ENCODE measurements around the gene TLK1. TPM values are rescaled to one million over a fixed set of nuclear protein-coding genes. Genes with fewer than 3 reads are reported as not detected.

TLK1 gene
- total RNA-seq, 2 experiments from 2014 or later: 29.7 to 150 TPM

- peaks cover 15% of the 10 kb centered on the region for H4K20me1 ChIP-seq (ENCODE audit: insufficient read depth, low read length)
- H3K9me2 ChIP-seq (ENCODE audit: insufficient read depth, low read length): no peaks in the 10 kb centered on the region
- peaks cover 100% of the 10 kb centered on the region for H3K79me2 ChIP-seq (ENCODE audit: insufficient read depth, low read depth, low read length)
- H3K4me2 ChIP-seq (ENCODE audit: low read length): no peak overlapping the region
- BruUV-seq (replicated peaks): no TSS peak
- no peak overlapping the region for H3K27ac ChIP-seq (ENCODE audit: low read depth, low read length, poor library complexity, severe bottlenecking)
- intact Hi-C loops (cut with micrococcal nuclease; ENCODE audit: unreplicated experiment): no loop called here
- H2AFZ ChIP-seq (ENCODE audit: low read length): no peak overlapping the region
- H3K9me3 ChIP-seq (ENCODE audit: low read length): no peaks in the 10 kb centered on the region
- H3K4me1 ChIP-seq (ENCODE audit: insufficient read depth, low read length, poor library complexity, severe bottlenecking): peaks cover 15% of the 10 kb centered on the region
- TF ChIP-seq CTCF (conservative IDR thresholded peaks at IDR 0.05; ENCODE audit: low read length) (no peak), EZH2phosphoT487 (IDR thresholded peaks at IDR 0.05; ENCODE audit: borderline replicate concordance, low read depth, low read length) (no peak)
- POLR2A ChIA-PET: interaction anchor here (0.6 to 1.0 kb wide), 3 partner anchors 12 to 272 kb away, joined by 3 read pairs; no protein-coding TSS in a partner anchor
- peaks cover 56% of the 10 kb centered on the region for H3K36me3 ChIP-seq (ENCODE audit: insufficient read depth, low read length)
- DNase-seq (ENCODE audit: low spot score): no peak
- H3K4me3 ChIP-seq (ENCODE audit: low read depth, low read length, poor library complexity, severe bottlenecking): no peak overlapping the region
- CTCF ChIA-PET (ENCODE audit: unreplicated experiment): interaction anchor here (0.6 kb wide), 1 partner anchor 242 kb away, joined by 4 read pairs; no protein-coding TSS in a partner anchor
These were observed 76.6 kb downstream of the TLK1 start for GRCh38 chr2:171084128-171084527.

GRCh38 chr2:171083451-171083850 is 77.2 kb downstream of the TLK1 start:
- H3K4me2 ChIP-seq (ENCODE audit: low read length): no peak overlapping the region
- no peak overlapping the region for H3K4me3 ChIP-seq (ENCODE audit: low read depth, low read length, poor library complexity, severe bottlenecking)
- H3K4me1 ChIP-seq (ENCODE audit: insufficient read depth, low read length, poor library complexity, severe bottlenecking): peaks cover 15% of the 10 kb centered on the region
- POLR2A ChIA-PET: interaction anchor here (0.6 to 1.0 kb wide), 3 partner anchors 12 to 930 kb away, joined by 3 read pairs; no protein-coding TSS in a partner anchor
- DNase-seq (ENCODE audit: low spot score): no peak
- TF ChIP-seq CTCF (conservative IDR thresholded peaks at IDR 0.05; ENCODE audit: low read length) (no peak), EZH2phosphoT487 (IDR thresholded peaks at IDR 0.05; ENCODE audit: borderline replicate concordance, low read depth, low read length) (no peak)
- H3K27ac ChIP-seq (ENCODE audit: low read depth, low read length, poor library complexity, severe bottlenecking): no peak overlapping the region
- no TSS peak for BruUV-seq (replicated peaks)
- peaks cover 15% of the 10 kb centered on the region for H4K20me1 ChIP-seq (ENCODE audit: insufficient read depth, low read length)
- H3K9me3 ChIP-seq (ENCODE audit: low read length): peaks cover 6% of the 10 kb centered on the region; the same call in 1 of the 2 replicates
- H3K9me2 ChIP-seq (ENCODE audit: insufficient read depth, low read length): no peaks in the 10 kb centered on the region
- intact Hi-C loops (cut with micrococcal nuclease; ENCODE audit: unreplicated experiment): no loop called here
- H2AFZ ChIP-seq (ENCODE audit: low read length): no peak overlapping the region
- H3K36me3 ChIP-seq (ENCODE audit: insufficient read depth, low read length): peaks cover 56% of the 10 kb centered on the region
- H3K79me2 ChIP-seq (ENCODE audit: insufficient read depth, low read depth, low read length): peaks cover 99% of the 10 kb centered on the region
- CTCF ChIA-PET (ENCODE audit: unreplicated experiment): no interaction called here

GRCh38 chr2:171081649-171082111 is 79.0 kb downstream of the TLK1 start:
- TF ChIP-seq EZH2phosphoT487 (IDR thresholded peaks at IDR 0.05; ENCODE audit: borderline replicate concordance, low read depth, low read length): no peak
- no peak for TF ChIP-seq CTCF (conservative IDR thresholded peaks at IDR 0.05; ENCODE audit: low read length)
- Histone ChIP-seq H3K4me3 (ENCODE audit: low read depth, low read length, poor library complexity, severe bottlenecking) (no peak overlapping the region), H3K4me2 (ENCODE audit: low read length) (no peak overlapping the region), H4K20me1 (ENCODE audit: insufficient read depth, low read length) (peaks cover 15% of the 10 kb centered on the region), H3K79me2 (ENCODE audit: insufficient read depth, low read depth, low read length) (peaks cover 90% of the 10 kb centered on the region), H3K4me1 (ENCODE audit: insufficient read depth, low read length, poor library complexity, severe bottlenecking) (peaks cover 6% of the 10 kb centered on the region), H3K9me3 (ENCODE audit: low read length) (peaks cover 6% of the 10 kb centered on the region; the same call in 1 of the 2 replicates), H3K27ac (ENCODE audit: low read depth, low read length, poor library complexity, severe bottlenecking) (no peak overlapping the region), H3K36me3 (ENCODE audit: insufficient read depth, low read length) (peaks cover 70% of the 10 kb centered on the region), H3K9me2 (ENCODE audit: insufficient read depth, low read length) (no peaks in the 10 kb centered on the region), H2AFZ (ENCODE audit: low read length) (no peak overlapping the region)
- no TSS peak for BruUV-seq (replicated peaks)
- intact Hi-C loops (cut with micrococcal nuclease; ENCODE audit: unreplicated experiment): no loop called here
- CTCF ChIA-PET (ENCODE audit: unreplicated experiment): no interaction called here
- POLR2A ChIA-PET: interaction anchor here (0.5 kb wide), 1 partner anchor 211 kb away, joined by 4 read pairs; no protein-coding TSS in a partner anchor
- DNase-seq (ENCODE audit: low spot score): no peak
